Right atrium auricular region (tissue), 2 donors: ENCODE results near the gene TSSK2. TPM values are rescaled to one million over a fixed set of nuclear protein-coding genes. Genes with fewer than 3 reads are reported as not detected.

ENCODE experiments used
- DNase-seq: peaks from one replicate; pipeline ENCODE4 v3.0.0-alpha.2; 2019; ENCODE audit warnings: low spot score
- H3K27ac ChIP-seq, 2 donors: fragments of 200-600 bp; sonication (generic); 1 replicate in 1 of 2; 2 replicates in 1 of 2; pipeline ENCODE4 v1.5.1; 2016 to 2019
- H3K27me3 ChIP-seq, 2 donors: fragments of 200-600 bp; sonication (generic); one replicate each; pipeline versions ENCODE4 v1.5.1 to v1.6.0; 2017 to 2019
- H3K36me3 ChIP-seq: fragments of 200-600 bp; sonication (generic); one replicate; pipeline ENCODE4 v1.5.1; 2016
- H3K4me1 ChIP-seq, 2 donors: fragments of 200-600 bp; sonication (generic); one replicate each; pipeline versions ENCODE4 v1.5.1 to v1.6.0; 2017 to 2019
- H3K4me3 ChIP-seq, 2 donors: fragments of 200-600 bp; sonication (generic); 1 replicate in 1 of 2; 2 replicates in 1 of 2; pipeline ENCODE4 v1.5.1; 2017 to 2019; ENCODE audit warnings: mild to moderate bottlenecking in 1 of 2, moderate library complexity in 1 of 2
- H3K9me3 ChIP-seq, 2 donors: fragments of 200-600 bp; sonication (generic); one replicate each; pipeline ENCODE4 v1.5.1; 2019
- CTCF ChIP-seq, 2 donors: fragments of 200-600 bp; sonication (generic); IDR thresholded peaks; one replicate each; pipeline ENCODE4 v1.5.1; 2019; ENCODE audit warnings: antibody characterized with exemption in 2 of 2
- total RNA-seq, 2 donors: library from RNA; depleted of rRNA; stranded (reverse); fragments of >200 nt; gene quantifications; one replicate each; pipeline ENCODE4 v1.1.0, GENCODE V29; 2016

The TSSK2 gene
- total RNA-seq, 2 donors from 2014 or later, result not detected

DNA sequence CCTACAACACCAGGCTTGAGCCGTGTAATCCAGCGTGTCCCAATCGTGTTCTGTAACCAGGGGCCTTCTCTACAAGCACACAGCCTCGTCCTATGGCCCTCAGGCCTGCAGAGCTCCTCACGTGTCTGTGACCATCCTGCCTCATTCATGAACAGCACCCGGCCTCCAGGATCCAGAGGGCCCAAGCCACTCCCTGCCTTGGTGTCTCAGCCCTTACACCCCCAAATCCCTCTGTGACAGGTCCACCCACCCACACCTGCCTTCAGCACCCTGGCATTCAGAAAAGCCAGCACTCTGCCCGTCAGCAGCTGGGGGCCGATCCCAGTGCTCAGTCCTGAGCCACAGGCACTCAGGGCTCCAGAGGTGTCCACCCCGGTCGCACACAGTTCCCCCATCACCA is 5.8 kb downstream of the TSSK2 start:
- DNase-seq, result no peak
- no peak for TF ChIP-seq CTCF (IDR thresholded peaks at IDR 0.05)
- H3K36me3 ChIP-seq, result peaks cover 83% of the 10 kb centered on the region
- H3K27ac ChIP-seq, result no peak overlapping the region
- H3K27me3 ChIP-seq, result no peaks in the 10 kb centered on the region
- H3K9me3 ChIP-seq, result no peaks in the 10 kb centered on the region
- H3K4me1 ChIP-seq, result no peaks in the 10 kb centered on the region
- H3K4me3 ChIP-seq, result no peak overlapping the region

DNA sequence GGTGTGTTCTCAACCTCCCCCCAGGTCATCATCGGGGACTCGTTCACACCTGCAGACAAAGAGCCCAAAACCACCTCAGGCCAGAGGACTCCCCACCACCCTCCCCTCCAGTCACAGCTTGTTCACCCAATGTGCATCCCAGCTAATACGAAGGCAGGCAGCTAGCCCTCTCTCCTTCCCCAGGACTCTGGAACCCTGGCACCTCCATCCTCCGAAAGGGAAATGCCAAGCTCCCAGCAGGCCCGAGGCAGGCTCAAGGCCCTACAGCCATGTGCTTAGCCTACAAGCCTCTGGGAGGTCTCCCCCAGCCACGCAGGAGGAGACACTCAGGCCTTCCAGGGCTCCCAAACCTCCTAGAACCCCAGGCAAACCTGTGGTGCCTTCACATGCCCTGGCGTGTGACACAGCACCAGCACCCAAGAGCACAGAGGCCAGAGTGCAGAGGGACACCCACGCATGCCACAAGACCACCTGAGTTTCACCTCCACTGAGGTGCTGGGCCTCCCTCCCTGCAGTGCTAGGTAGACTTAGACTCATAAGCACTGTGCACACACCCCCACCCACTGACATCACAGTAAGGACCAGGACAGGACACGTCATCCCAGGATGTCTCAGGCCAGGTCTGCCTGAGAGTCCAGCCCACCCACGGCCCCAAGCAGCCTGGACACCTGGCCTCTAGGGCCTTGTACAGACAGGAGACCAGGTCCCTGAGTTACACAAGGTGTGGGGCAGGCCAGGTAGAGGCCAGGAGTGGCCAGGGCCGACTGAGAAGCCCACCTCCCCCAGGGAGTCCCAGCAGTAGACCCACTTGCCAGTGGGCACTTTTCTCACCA is 6.5 kb downstream of the TSSK2 start:
- no peak for DNase-seq
- H3K27ac ChIP-seq, result no peak overlapping the region
- H3K27me3 ChIP-seq, result no peaks in the 10 kb centered on the region
- no peak overlapping the region for H3K4me3 ChIP-seq
- H3K9me3 ChIP-seq, result no peaks in the 10 kb centered on the region
- peaks cover 90% of the 10 kb centered on the region for H3K36me3 ChIP-seq
- TF ChIP-seq CTCF (IDR thresholded peaks at IDR 0.05), result no peak
- H3K4me1 ChIP-seq, result no peaks in the 10 kb centered on the region

DNA sequence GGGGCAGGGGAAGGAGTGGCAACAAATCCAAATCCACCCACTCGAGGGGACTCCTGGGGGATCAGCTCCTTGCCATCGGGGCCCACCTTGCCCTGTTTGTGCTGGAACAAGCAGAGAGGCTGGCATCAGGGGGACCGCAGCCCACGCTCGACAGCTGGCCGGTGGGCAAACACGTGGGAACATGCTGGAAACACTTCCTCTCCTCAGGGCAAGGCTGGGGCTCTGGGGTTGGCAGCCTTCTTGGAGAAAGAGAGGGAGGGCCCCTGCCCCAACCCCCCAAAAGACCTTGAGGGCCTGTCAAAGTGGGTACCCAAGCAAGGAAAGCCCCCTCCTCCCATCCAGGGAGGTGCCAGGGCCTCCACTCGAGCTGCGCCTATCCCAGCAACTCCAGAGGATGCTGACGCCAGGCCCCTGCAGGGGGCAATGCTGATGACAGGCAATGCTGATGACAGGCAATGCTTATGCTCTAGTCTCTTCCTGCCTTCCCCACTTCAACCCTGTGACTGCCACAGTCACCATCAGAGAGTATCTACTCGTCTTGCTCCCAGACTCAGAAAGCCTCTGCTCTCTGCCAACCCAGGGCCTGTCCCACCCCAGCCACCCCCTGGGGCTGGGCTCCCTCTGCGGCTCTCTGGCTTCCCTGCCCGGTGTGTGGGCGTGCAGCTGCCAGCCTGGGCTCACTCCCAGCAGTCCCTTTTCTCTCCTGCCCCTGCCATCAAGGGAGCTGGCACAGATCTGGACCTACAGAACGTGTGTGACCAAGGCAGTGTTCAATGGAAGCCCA is 7.3 kb downstream of the TSSK2 start:
- Histone ChIP-seq H3K36me3 (peaks cover 88% of the 10 kb centered on the region), H3K4me1 (peaks cover 0 to 2% of the 10 kb centered on the region in 2 donors), H3K9me3 (no peaks in the 10 kb centered on the region), H3K4me3 (no peak overlapping the region), H3K27me3 (no peaks in the 10 kb centered on the region), H3K27ac (no peak overlapping the region)
- DNase-seq, result no peak
- no peak for TF ChIP-seq CTCF (IDR thresholded peaks at IDR 0.05)

- H3K9me3 ChIP-seq, result no peaks in the 10 kb centered on the region
- peaks cover 82% of the 10 kb centered on the region for H3K36me3 ChIP-seq
- no peak overlapping the region for H3K4me3 ChIP-seq
- peaks cover 0 to 8% of the 10 kb centered on the region in 2 donors for H3K4me1 ChIP-seq
- no peak overlapping the region for H3K27ac ChIP-seq
- H3K27me3 ChIP-seq, result no peaks in the 10 kb centered on the region
- TF ChIP-seq CTCF (IDR thresholded peaks at IDR 0.05), result no peak
- DNase-seq, result no peak
Measured at GRCh38 chr22:19139001-19139356, 7.9 kb downstream of the TSSK2 start.

DNA sequence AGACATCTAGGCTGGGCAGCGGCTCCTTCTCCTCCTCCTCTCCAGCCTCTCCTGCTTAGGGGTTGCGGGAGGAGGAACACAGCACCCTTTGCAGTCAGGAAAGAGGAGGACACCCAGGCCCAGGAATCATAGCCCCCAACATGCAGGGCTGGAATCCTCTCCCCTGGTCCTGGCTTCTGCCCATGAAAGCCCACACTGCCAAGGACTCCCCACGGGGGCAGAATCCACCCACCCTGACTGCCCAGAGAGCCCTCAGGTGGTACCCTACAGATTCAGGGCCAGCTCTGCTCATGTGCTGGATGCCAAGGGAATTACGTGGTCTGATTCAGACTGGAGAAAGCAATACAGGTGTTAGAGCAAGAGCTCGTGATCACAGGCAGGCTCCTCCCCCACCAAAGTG is 8.9 kb downstream of the TSSK2 start:
- H3K27me3 ChIP-seq, result no peaks in the 10 kb centered on the region
- TF ChIP-seq CTCF (IDR thresholded peaks at IDR 0.05), result no peak
- no peaks in the 10 kb centered on the region for H3K9me3 ChIP-seq
- H3K27ac ChIP-seq, result no peak overlapping the region
- peaks cover 0 to 12% of the 10 kb centered on the region in 2 donors for H3K4me1 ChIP-seq
- no peak for DNase-seq
- peaks cover 72% of the 10 kb centered on the region for H3K36me3 ChIP-seq
- no peak overlapping the region for H3K4me3 ChIP-seq
